Femur (tissue), 1 donor: ENCODE data around the gene TAS1R2.
"Not testable (repeated sequence)": the region's sequence is repeated elsewhere in the genome, so short reads cannot be mapped to it uniquely, and the experiment has no call there.

Experiments used
- DNase-seq: peaks from one replicate; pipeline ENCODE4 v3.0.0-alpha.2; 2017

The TAS1R2 gene

DNA sequence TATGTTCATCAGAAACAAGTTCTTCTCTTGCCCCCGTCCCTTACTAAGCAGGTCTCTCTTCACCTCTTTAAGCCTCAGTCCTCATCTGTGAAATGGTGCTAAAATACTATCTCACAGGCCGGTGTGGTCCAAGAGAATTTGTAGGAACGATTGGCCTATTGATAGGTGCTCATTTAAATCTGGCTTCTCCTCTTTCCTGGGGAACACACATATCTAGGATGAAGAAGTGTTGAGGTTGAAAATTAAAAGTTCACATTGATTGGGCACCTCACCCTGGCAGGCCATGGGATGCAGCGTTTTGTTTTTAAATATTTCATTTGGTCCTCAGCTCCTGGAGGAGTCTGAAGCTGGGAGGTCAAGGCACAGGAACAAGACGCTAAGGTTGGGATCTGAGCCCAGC lies 8.9 kb upstream of the TAS1R2 start:
- no peak for DNase-seq

DNA sequence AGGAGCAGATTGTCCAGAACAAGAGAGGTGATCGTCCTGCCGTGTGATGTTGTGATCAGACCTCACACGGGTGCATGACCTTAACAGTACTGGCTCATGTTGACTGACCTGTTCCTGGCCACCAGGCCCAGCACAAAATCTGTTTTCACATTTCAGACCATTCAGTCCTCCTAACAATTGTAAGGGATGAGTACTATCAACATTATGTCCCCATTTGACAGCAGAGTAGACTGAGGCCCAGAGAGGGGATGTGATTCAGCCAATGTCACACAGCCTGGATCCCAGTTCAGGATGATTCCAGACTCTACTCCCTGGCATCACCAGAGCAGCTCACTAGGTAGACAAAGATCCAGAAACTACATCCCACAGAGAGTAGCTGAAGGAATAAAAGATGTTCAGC lies 7.4 kb upstream of the TAS1R2 start:
- DNase-seq = no peak

DNA sequence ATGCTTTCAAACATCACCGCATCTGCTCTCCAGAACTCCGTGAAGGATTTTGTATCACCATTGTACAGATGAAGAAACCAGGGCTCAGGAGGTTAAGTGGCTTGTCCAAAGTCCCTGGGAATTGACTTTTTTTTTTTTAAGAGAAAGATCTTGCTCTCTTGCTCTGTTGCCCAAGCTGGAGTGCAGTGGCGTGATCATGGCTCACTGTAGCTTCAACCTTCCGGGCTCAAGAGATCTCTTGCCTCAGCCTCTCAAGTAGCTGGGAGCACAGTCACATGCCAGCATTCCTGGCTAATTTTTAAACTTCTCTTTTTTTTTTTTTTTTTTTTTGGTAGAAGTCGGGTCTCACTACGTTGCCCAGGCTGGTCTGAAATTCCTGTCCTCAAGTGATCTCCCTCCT lies 6.9 kb upstream of the TAS1R2 start:
- no peak for DNase-seq

DNA sequence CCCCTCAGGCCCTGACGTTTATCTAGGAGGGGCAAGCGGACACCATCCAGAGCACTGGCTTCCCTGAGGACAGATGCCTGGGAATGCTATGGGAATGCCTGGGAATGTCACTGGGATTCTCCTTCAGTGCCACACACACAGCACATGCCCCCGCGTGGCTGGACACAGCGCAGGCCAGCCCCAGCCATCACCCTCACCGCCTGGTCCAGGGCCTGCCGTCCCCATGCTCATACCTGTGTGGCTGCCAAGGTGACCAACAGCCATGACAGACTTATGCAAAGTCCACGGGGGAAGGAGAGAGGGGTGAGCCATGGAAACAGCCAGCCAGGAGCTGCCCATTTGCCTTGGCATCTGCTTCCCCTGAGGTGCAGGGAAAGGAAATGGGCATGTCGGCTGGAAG lies 5.7 kb upstream of the TAS1R2 start:
- DNase-seq = no peak

GRCh38 chr1:18861590-18861989 lies 2.1 kb upstream of the TAS1R2 start:
- no peak for DNase-seq

DNA sequence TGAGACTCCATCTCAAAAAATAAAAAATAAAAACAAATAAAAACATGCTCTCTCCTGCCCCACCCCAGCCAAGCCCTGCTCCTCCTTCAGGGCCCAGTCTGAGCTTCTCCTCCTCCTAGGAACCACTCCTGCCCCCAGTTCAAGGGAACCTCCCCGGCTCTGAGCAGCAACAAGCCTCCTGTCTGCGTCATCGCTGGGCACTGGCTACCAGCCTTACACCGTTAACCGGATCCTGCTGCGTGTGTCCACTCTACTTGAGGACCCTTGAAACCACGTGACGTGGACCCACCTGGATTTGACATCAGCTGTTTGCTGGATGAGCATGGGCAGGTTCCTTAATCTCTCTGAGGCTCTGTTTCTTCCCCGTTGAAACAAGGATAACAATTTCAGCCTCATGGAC lies 1.6 kb upstream of the TAS1R2 start:
- DNase-seq = no peak

DNA sequence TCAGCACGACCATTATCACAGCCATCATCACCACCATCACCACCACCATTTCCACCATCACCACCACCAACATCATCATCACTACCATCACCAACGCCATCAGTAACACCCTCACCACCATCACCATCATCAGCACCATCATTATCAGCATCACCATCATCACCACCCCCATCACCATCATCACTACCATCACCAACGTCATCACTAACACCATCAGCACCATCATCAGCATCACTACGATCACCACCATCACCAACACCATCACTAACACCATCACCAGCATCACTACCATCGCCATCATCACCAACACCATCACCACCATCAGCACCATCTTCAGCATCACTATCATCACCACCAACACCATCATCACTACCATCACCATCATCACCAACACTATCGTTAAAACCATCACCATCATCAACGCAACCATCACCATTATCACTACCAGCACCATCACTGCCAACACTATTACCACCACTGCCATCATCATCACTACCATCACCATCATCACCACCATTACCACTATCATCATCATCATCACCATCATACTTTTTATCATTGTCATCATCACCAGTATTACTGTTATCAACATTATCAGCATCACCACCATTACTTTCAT lies 1.3 kb downstream of the TAS1R2 start:
- no peak for DNase-seq

DNA sequence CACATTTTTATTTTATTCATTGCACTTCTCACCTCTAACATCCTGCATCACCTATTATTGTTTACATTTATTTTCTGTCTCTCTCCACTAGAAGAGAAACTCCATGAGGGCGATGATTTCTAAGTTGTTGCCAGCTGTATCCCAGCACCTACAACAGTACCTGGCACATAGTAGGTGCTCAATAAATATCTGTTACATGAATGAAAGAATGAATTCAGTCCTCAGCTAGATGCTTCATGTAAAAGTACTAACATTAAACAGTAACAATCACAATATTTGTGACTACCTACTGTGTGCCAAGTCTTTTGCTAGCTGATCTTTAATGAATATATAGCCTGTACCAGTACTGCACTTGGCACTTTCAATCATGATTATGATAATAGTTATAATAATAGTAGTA lies 3.0 kb downstream of the TAS1R2 start:
- DNase-seq = no peak

GRCh38 chr1:18855573-18855972 lies 3.9 kb downstream of the TAS1R2 start:
- no peak for DNase-seq

DNA sequence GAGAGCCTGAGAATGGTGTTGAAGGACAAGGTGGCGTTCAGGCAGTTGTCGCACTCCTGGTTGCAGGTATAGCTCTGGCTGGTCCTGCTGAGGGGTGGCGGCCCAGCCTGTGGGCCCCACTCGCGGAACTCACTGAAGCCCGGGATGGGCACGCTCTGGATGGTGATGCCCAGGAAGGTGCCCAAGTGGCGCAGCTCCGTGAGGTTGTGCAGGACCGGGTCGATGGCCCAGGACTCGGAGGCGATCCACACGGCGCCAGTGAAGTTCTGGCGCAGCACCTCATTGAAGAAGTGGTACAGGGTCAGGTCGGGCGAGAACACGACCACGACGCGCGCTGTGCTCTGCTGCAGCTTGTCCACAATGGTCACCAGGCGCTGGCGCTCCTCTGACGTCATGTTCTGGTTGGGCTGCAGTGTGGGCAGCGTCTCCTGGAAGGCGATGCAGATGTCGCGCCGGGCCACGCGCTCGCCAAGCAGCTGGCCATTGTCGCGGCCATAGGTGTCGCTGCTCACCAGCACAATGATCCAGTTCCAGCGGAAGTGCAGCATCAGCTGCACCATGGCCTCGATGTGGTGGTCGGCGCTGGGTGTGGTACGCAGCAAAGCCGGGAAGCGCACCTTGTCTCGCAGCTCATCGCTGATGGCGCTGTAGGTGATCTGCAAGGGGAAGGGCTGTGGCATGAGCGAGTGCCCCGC lies 5.0 kb downstream of the TAS1R2 start:
- DNase-seq = no peak

GRCh38 chr1:18852501-18852900 lies 7.0 kb downstream of the TAS1R2 start:
- DNase-seq = no peak

DNA sequence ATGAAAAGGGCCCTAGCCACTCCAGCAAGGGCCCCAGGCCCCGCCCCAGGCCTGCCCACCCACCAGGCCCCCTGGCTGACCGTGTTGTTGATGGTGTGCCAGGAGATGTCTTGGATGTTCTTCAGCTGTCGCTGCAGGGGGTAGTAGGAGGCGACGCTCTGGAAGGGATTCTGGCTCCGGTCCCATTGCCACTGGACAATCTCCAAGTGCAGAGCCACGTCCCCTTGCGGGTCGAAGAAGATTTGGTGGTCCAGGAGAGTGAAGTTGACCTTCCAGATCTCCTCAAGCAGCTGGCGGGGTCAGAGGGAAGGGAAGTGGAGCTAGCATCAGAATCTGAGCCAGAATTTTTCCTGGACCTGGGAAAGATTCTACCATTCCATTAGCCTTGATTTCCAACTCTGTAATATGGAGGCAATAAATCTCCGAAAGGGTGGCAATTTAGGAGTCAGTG lies 10.2 kb downstream of the TAS1R2 start:
- peak; percentile 59 for DNase-seq

GRCh38 chr1:18847723-18848122 lies 11.7 kb downstream of the TAS1R2 start:
- DNase-seq = not testable (repeated sequence)

- no peak for DNase-seq
These were observed 19.3 kb downstream of the TAS1R2 start for GRCh38 chr1:18840145-18840544.

- no peak for DNase-seq
These were observed 22.8 kb downstream of the TAS1R2 start for GRCh38 chr1:18836654-18837053.

DNA sequence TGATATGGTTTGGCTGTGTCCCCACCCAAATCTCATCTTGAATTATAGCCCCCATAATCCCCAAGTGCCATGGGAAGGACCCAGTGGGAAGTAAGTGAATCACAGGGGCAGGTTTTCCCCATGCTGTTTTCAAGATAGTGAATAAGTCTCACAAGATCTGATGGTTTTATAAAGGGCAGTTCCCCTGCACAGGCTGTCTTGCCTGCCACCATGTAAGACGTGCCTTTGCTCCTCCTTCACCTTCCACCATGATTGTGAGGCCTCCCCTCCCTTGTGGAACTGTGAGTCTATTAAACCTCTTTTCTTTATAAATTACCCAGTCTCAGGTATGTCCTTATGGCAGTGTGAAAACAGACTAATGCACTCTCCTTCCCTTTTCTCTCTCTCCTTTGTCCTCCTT lies 27.1 kb downstream of the TAS1R2 start:
- DNase-seq = not testable (repeated sequence)

DNA sequence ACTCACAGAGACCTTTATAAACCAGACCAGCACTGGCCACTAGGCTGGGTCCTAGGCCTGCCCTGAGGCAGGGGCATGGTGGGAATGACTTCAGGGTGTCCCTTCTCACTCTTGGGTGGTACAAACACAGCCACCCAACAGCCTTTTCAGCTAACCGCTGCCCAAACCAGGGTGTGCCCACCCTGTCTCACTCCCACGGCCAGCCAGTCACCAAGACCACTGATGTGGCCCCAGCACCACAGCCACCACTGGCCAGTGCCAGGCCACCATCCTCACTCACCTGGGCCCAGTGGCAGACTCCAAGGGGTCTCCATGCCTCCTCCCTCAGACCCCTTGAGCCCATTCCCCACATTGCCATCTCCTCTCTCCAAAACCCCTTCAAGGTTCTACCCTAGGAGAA lies 27.8 kb downstream of the TAS1R2 start:
- no peak for DNase-seq

DNA sequence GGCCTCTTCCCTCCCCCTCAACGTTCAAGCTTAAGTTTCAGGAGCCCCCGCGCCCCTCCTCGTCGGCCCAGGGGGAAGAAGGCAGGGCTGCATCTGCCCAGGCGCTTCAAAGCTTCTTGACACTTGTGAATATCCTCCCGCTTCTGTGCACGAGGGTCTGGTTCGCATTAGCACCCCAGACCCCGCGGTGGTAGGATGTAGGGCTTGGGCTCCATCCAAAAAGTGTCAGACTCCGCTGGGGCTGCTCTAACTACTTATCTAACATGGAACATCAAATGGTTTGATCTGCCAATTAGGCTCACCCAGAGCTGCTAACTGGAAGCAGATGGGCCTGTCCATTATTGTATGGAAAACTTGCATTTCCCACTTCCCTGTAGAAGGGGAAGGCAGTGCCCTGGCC lies 28.9 kb downstream of the TAS1R2 start:
- DNase-seq = no peak

DNA sequence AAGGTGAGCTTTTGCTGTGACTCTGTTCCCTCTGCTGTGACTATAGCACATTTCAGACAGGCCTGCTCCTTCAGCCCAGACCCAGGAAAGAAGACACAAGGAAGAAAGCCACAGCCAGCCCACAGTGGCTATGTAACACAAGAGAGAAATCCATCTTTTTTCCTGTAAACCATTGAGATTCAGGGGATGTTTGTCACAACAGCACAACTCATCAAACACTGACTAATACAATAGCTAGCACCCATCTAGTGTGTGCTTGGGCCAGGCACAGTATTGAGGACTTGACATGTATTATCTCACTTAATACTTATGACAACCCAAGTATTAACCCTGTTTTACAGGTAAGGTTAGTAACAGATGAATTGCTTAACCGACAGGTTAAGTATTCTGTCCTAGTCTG lies 29.8 kb downstream of the TAS1R2 start:
- DNase-seq = no peak

- no peak for DNase-seq
These were observed 31.2 kb downstream of the TAS1R2 start for GRCh38 chr1:18828224-18828623.

- no peak for DNase-seq
These were observed 36.0 kb downstream of the TAS1R2 start for GRCh38 chr1:18823438-18823837.

DNA sequence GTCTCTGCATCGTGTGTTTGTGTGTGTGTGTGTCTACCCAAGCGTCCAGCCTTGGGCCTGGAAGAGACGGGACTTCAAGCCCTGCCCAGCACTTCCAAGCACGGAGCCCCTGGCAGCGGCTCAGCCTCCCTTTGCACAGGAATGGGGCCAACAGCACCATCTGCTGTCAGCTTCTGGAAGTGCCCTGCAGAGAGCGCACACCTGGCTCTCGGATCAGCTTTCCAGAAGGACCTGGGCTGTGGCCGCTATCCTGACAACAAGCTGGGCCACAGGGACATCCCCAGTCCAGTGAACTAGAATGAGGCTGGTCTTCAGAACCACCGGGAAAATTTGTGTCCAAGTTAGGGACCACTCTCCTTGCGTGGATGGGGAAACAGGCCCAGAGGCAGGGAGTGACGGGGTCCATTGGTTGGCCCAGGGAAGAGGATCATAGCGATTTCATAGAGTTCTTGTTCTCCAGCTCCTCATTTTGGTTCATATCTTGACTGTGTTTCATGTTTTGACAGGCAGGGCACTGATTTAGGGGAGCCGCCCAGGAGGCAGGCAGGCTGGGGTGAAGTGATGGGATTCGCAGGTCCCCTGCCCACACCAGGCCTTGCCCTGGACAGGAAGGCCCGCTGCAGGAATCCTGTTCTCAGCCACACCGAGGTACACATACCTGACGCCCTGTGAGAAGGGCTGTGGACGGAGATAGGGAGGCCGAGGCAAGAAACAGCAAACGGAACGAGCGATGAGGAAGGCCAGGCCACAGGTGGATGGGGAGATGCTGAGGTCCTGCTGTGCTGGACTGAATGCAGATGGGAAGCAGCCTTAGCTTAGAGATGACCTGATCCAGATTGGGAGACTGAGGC lies 38.4 kb downstream of the TAS1R2 start:
- DNase-seq = peak; percentile 89

DNA sequence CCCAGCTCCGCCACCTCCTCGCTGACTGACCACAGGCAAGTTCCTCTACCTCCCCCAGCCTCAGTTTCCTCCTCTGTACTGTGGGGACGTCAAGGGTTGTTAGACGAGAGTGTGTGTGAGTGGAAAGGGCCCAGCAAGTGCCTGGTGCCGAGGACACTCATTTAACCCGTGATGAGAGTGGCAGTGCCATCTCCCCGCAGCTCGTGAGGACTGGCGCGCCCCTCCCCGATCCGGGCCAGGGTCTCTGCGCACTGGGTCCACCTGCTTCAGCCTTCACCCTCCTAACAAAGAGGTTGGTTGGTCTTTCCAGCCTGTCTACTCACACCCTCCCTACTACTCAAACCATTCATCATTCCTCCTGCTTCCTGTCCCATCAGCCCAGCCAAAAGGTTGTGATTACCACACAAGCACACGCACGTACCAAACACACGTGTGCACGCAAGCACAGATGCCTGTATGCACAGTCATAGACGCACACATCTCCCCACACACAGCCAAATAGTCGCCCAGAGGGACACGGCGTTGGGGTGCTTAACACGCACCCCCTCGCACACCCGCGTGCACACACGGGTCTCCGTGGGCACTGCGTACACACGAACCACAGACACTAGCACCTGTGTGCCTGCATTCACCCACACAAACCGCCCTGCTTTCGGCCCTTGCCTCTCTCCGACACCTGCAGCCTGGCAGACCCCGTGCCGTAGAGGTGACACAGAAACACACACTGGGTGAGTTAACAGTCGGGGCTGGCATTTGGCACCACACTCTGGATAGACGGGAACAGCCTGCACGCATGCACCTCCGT lies 39.3 kb downstream of the TAS1R2 start:
- DNase-seq = no peak
